ENCODE results near the gene RBM46. TPM values are rescaled to one million over a fixed set of nuclear protein-coding genes. Genes with fewer than 3 reads are reported as not detected.
A peak's percentile ranks its signal among the peaks of the same experiment; 100 is the strongest.

The RBM46 gene, protein sequence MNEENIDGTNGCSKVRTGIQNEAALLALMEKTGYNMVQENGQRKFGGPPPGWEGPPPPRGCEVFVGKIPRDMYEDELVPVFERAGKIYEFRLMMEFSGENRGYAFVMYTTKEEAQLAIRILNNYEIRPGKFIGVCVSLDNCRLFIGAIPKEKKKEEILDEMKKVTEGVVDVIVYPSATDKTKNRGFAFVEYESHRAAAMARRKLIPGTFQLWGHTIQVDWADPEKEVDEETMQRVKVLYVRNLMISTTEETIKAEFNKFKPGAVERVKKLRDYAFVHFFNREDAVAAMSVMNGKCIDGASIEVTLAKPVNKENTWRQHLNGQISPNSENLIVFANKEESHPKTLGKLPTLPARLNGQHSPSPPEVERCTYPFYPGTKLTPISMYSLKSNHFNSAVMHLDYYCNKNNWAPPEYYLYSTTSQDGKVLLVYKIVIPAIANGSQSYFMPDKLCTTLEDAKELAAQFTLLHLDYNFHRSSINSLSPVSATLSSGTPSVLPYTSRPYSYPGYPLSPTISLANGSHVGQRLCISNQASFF
- 0.32 and 0.53 TPM in 2 replicates for total RNA-seq (2014; rRNA removed; shearing (Covaris generic))

GRCh38 chr4:154781126-154781982 lies at the start of gene RBM46:
TSS of gene RBM46 (plus strand) at chr4:154781272. CDS start at chr4:154796753, 15,481 bp downstream.

GRCh38 chr4:154743683-154744340 lies 37.3 kb upstream of the RBM46 start, which contains the start of gene LRAT:
TSS of gene LRAT (plus strand) at chr4:154744000. CDS start at chr4:154744327, 327 bp downstream.

Small RNA genes within 50 kb of the gene (small RNA-seq; reads per million reads assigned to genes)
- gene RNU2-44P (not detected), gene RNU2-66P (0.54 reads per million, percentile 29 among the genes with 10 or more reads in this experiment)

Other genes starting within 250 kb of the RBM46 start
- 62.6 and 77.8 TPM in 2 replicates for gene PLRG1, start 230.9 kb upstream of the RBM46 start, total RNA-seq (2014; rRNA removed; shearing (Covaris generic))
- gene FGB, start 218.3 kb upstream of the RBM46 start, total RNA-seq (2014; rRNA removed; shearing (Covaris generic)) = not detected in 2 replicates
- not detected in 2 replicates for gene FGA, start 190.5 kb upstream of the RBM46 start, total RNA-seq (2014; rRNA removed; shearing (Covaris generic))
- gene FGG, start 168.6 kb upstream of the RBM46 start, total RNA-seq (2014; rRNA removed; shearing (Covaris generic)) = not detected in 2 replicates
- gene LRAT, start 37.3 kb upstream of the RBM46 start, total RNA-seq (2014; rRNA removed; shearing (Covaris generic)) = 6.7 and 9.3 TPM in 2 replicates